ENCODE measurements around the gene CA5A.
"Not testable (repeated sequence)": the region's sequence is repeated elsewhere in the genome, so short reads cannot be mapped to it uniquely, and the experiment has no call there.

DNA sequence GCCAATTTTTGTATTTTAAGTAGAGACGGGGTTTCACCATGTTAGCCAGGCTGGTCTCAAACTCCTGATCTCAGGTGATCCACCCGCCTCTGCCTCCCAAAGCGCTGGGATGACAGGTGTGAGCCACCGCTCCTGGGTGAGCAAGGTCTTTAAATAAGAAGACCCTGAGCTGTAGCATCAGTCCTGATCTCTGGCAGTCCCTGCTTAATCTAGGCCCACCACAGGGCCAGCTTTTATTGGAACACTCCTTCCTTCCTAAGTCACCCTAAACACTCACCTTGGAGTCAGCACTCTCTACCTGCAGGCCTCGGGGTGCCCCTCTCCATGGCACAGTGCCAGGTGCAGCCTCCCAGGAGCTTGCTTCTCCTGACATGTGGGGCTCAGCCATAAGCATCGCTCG lies 30.8 kb downstream of the CA5A start:
- TF ChIP-seq, protein P1, sequence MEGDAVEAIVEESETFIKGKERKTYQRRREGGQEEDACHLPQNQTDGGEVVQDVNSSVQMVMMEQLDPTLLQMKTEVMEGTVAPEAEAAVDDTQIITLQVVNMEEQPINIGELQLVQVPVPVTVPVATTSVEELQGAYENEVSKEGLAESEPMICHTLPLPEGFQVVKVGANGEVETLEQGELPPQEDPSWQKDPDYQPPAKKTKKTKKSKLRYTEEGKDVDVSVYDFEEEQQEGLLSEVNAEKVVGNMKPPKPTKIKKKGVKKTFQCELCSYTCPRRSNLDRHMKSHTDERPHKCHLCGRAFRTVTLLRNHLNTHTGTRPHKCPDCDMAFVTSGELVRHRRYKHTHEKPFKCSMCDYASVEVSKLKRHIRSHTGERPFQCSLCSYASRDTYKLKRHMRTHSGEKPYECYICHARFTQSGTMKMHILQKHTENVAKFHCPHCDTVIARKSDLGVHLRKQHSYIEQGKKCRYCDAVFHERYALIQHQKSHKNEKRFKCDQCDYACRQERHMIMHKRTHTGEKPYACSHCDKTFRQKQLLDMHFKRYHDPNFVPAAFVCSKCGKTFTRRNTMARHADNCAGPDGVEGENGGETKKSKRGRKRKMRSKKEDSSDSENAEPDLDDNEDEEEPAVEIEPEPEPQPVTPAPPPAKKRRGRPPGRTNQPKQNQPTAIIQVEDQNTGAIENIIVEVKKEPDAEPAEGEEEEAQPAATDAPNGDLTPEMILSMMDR (IDR thresholded peaks at IDR 0.05; ENCODE audit: borderline replicate concordance, extremely low read depth, low read length, poor library complexity, severe bottlenecking), result not testable (repeated sequence)
- not testable (repeated sequence) for TF ChIP-seq EZH2 (IDR thresholded peaks at IDR 0.05; ENCODE audit: borderline replicate concordance, low read depth, low read length, severe bottlenecking)

Measured in DND-41 (cell line).